HCT116 (cell line): ENCODE results near the gene AACS. TPM values are rescaled to one million over a fixed set of nuclear protein-coding genes. Genes with fewer than 3 reads are reported as not detected.

Source experiments
- ATAC-seq: fragments of 200-7000 bp; cut with Tn5 transposase; 2 replicates; pipeline ENCODE4 v1.9.1; 2020; ENCODE audit warnings: mild to moderate bottlenecking, moderate library complexity
- BruUV-seq: library from RNA; stranded (reverse); fragments of 400-500 nt; replicated peaks from 2 replicates; lab custom pipeline; 2021; lab: Mats Ljungman, UMichigan
- CTCF ChIA-PET: fragments of 300-600 bp; sonication (Branson Sonifier 250); formaldehyde crosslinking; loops from one replicate; lab custom pipeline; 2021; ENCODE audit warnings: antibody characterized with exemption; lab: Charles Lee
- POLR2A ChIA-PET: fragments of 300-600, 350-600 bp; sonication (Branson Sonifier 250); formaldehyde crosslinking; loops from one replicate; lab custom pipeline; 2021; ENCODE audit warnings: antibody characterized with exemption; lab: Charles Lee
- RAD21 ChIA-PET, 2 experiments: fragments of 300-600 bp; sonication (Branson Sonifier 250); formaldehyde crosslinking; loops; one replicate each; lab custom pipeline; 2023; ENCODE audit warnings: low total read pairs in 2 of 2; ENCODE audit not compliant: uncharacterized antibody in 2 of 2, unreplicated experiment in 2 of 2, low non-redundant PET in 1 of 2; lab: Charles Lee
- DNase-seq: peaks from one replicate; pipeline ENCODE4 v3.0.0-alpha.2; 2010; ENCODE audit warnings: low read depth, low spot score
- H2AFZ ChIP-seq: fragments of 200-600 bp; shearing (Covaris generic), sonication (generic); 2 replicates; pipeline ENCODE4 v1.6.1; 2017; ENCODE audit warnings: low read depth, mixed run types, mixed read lengths, antibody characterized with exemption, low read length; ENCODE audit not compliant: poor library complexity, severe bottlenecking
- H3K27ac ChIP-seq: 2 replicates; pipeline ENCODE4 v1.5.1; 2012; ENCODE audit warnings: low read depth, low read length
- H3K27me3 ChIP-seq: fragments of 200-600 bp; sonication (generic); 2 replicates; pipeline ENCODE4 v1.6.1; 2016; ENCODE audit warnings: mixed run types, low read length, mixed read lengths; ENCODE audit not compliant: insufficient read depth
- H3K36me3 ChIP-seq, 2 experiments: fragments of 200-500 bp in 1 of 2; fragments of 200-600 bp in 1 of 2; sonication (Bioruptor generic) in 1 of 2; sonication (generic) in 1 of 2; 2 replicates each; pipeline versions ENCODE4 v1.5.1 to v1.6.1; 2014 to 2016; ENCODE audit warnings: low read length in 2 of 2, inconsistent platforms in 1 of 2, mixed read lengths in 1 of 2, mixed run types in 1 of 2; ENCODE audit not compliant: insufficient read depth in 2 of 2, control insufficient read depth in 1 of 2
- H3K4me1 ChIP-seq, 2 experiments: fragments of 200-600 bp in 1 of 2; sonication (generic) in 1 of 2; 2 replicates each; pipeline versions ENCODE4 v1.5.1 to v1.6.1; 2012 to 2017; ENCODE audit warnings: low read length in 2 of 2, inconsistent platforms in 1 of 2, mild to moderate bottlenecking in 1 of 2, mixed read lengths in 1 of 2, mixed run types in 1 of 2, moderate library complexity in 1 of 2; ENCODE audit not compliant: insufficient read depth in 2 of 2, control insufficient read depth in 1 of 2
- H3K4me2 ChIP-seq: fragments of 200-600 bp; sonication (generic); 2 replicates; pipeline ENCODE4 v1.6.1; 2017; ENCODE audit warnings: mixed run types, low read length, mixed read lengths
- H3K4me3 ChIP-seq, 2 experiments: fragments of 200-600 bp in 1 of 2; sonication (generic) in 1 of 2; replicated peaks in 1 of 2; 2 replicates each; pipeline ENCODE4 v1.5.1; 2011 to 2016; ENCODE audit warnings: low read length in 2 of 2, control low read depth in 1 of 2, low read depth in 1 of 2, mild to moderate bottlenecking in 1 of 2, mixed read lengths in 1 of 2, mixed run types in 1 of 2
- H3K79me2 ChIP-seq: fragments of 200-600 bp; sonication (generic); 2 replicates; pipeline ENCODE4 v1.6.1; 2017; ENCODE audit warnings: mild to moderate bottlenecking, mixed run types, low read length, moderate library complexity, mixed read lengths; ENCODE audit not compliant: insufficient read depth
- H3K9ac ChIP-seq: fragments of 200-600 bp; sonication (generic); 2 replicates; pipeline ENCODE4 v1.6.1; 2016; ENCODE audit warnings: low read length, mixed read lengths
- H3K9me2 ChIP-seq: fragments of 200-600 bp; sonication (generic), shearing (Covaris generic); 2 replicates; pipeline ENCODE4 v1.6.1; 2017; ENCODE audit warnings: mixed run types, mild to moderate bottlenecking, moderate library complexity; ENCODE audit not compliant: insufficient read depth
- H3K9me3 ChIP-seq, 2 experiments: fragments of 200-500 bp in 1 of 2; fragments of 200-600 bp in 1 of 2; sonication (Bioruptor generic) in 1 of 2; sonication (generic) in 1 of 2; 2 replicates each; pipeline ENCODE4 v1.6.1; 2014 to 2017; ENCODE audit warnings: low read length in 2 of 2, mixed read lengths in 2 of 2, inconsistent platforms in 1 of 2, low read depth in 1 of 2, mild to moderate bottlenecking in 1 of 2, mixed run types in 1 of 2, moderate library complexity in 1 of 2; ENCODE audit not compliant: control insufficient read depth in 1 of 2, insufficient read depth in 1 of 2
- H4K20me1 ChIP-seq: fragments of 200-600 bp; sonication (generic), shearing (Covaris generic); 2 replicates; pipeline ENCODE4 v1.6.1; 2017; ENCODE audit warnings: mixed run types, mild to moderate bottlenecking, moderate library complexity; ENCODE audit not compliant: insufficient read depth
- CBX3 ChIP-seq: IDR thresholded peaks from 2 replicates; pipeline ENCODE4 v1.6.1; 2012; ENCODE audit warnings: low read depth
- EGR1 ChIP-seq: IDR thresholded peaks from 2 replicates; pipeline ENCODE4 v1.6.1; 2012; ENCODE audit warnings: low read depth
- ELF1 ChIP-seq: IDR thresholded peaks from 2 replicates; pipeline ENCODE4 v1.6.1; 2012; ENCODE audit warnings: low read depth, borderline replicate concordance
- EZH2phosphoT487 ChIP-seq: fragments of 200-600 bp; IDR thresholded peaks from 2 replicates; pipeline ENCODE4 v1.6.1; 2018; ENCODE audit warnings: antibody characterized with exemption, borderline replicate concordance
- FOSL1 ChIP-seq: IDR thresholded peaks from 2 replicates; pipeline ENCODE4 v1.6.1; 2012; ENCODE audit warnings: low read depth
- JUND ChIP-seq: IDR thresholded peaks from 2 replicates; pipeline ENCODE4 v1.6.1; 2012
- MAX ChIP-seq: IDR thresholded peaks from 2 replicates; pipeline ENCODE4 v1.6.1; 2012
- POLR2AphosphoS5 ChIP-seq: IDR thresholded peaks from 2 replicates; pipeline ENCODE4 v1.6.1; 2011; ENCODE audit warnings: mild to moderate bottlenecking, low read depth, low read length, moderate library complexity
- RAD21 ChIP-seq: IDR thresholded peaks from 2 replicates; pipeline ENCODE4 v1.6.1; 2012; ENCODE audit warnings: low read depth, mild to moderate bottlenecking
- REST ChIP-seq: IDR thresholded peaks from 2 replicates; pipeline ENCODE4 v1.6.1; 2012; ENCODE audit warnings: low read depth
- SIN3A ChIP-seq: IDR thresholded peaks from 2 replicates; pipeline ENCODE4 v1.6.1; 2012; ENCODE audit warnings: low read depth
- SP1 ChIP-seq: IDR thresholded peaks from 2 replicates; pipeline ENCODE4 v1.6.1; 2012; ENCODE audit warnings: low read depth
- SRF ChIP-seq: IDR thresholded peaks from 2 replicates; pipeline ENCODE4 v1.6.1; 2012; ENCODE audit warnings: low read depth
- YY1 ChIP-seq: IDR thresholded peaks from 2 replicates; pipeline ENCODE4 v1.6.1; 2011; ENCODE audit warnings: low read length, low read depth, moderate library complexity, mild to moderate bottlenecking; ENCODE audit not compliant: insufficient replicate concordance; ENCODE audit errors: extremely low read depth
- ZFX ChIP-seq: fragments of 450-650 bp; IDR thresholded peaks from 2 replicates; pipeline ENCODE4 v1.6.1; 2017
- ZNF274 ChIP-seq: fragments of 200-500 bp; sonication (Bioruptor generic); IDR thresholded peaks from 2 replicates; pipeline ENCODE4 v1.6.1; 2014; ENCODE audit warnings: mild to moderate bottlenecking, low read depth, low read length, inconsistent platforms
- intact Hi-C: fragments of 100-400 bp; cut with micrococcal nuclease; formaldehyde crosslinking; loops from 2 replicates; pipeline ENCODE4 v1.10.0; 2022
- total RNA-seq: library from RNA; stranded (reverse); gene quantifications from one replicate; pipeline ENCODE4 v1.2.1, GENCODE V29; 2021; ENCODE audit not compliant: unreplicated experiment
- TF ChIP-seq, protein P1 (sequence below): IDR thresholded peaks from 2 replicates; pipeline ENCODE4 v1.6.1; 2012
- TF ChIP-seq, protein P2 (sequence below): IDR thresholded peaks from 2 replicates; pipeline ENCODE4 v1.6.1; 2011; ENCODE audit warnings: mild to moderate bottlenecking, low read length, moderate library complexity; ENCODE audit not compliant: insufficient replicate concordance; ENCODE audit errors: extremely low read depth

The AACS gene
- total RNA-seq, 1 experiment from 2014 or later, result 16.0 TPM

DNA sequence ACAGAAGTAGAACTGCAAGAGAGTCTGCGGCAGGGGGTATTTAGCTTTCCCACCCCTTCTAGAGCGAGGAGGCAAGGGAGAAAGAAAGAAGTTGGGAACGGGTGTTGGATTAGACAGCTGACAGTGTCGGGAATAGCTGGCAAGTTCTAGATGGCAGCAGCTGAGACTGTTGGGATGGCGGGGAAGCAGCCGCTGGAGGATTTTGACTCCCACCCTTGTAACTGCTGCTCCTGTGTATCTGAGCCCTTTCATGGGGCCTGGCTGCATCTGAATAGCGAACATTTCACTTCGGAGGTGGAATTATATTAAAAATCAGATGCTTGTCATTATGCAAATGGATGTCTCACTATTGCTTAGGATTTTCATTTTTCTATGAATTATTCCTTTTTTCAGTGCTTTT, 104.6 kb downstream of the AACS start:
- ATAC-seq (no peak), DNase-seq (no peak)
- no peaks in the 10 kb centered on the region for H3K4me1 ChIP-seq
- CTCF ChIA-PET, result interaction anchor here (1.3 kb wide), 1 partner anchor 14 kb away, joined by 4 read pairs; no protein-coding TSS in a partner anchor
- RAD21 ChIA-PET, result no interaction called here
- no peak overlapping the region for H3K27ac ChIP-seq
- peaks cover 10% of the 10 kb centered on the region for H3K27me3 ChIP-seq
- H3K79me2 ChIP-seq, result no peaks in the 10 kb centered on the region
- intact Hi-C loops, result no loop called here
- no TSS peak for BruUV-seq
- TF ChIP-seq SRF (no peak), MAX (no peak), EZH2phosphoT487 (no peak), SP1 (no peak), FOSL1 (no peak), YY1 (no peak), RAD21 (no peak), CBX3 (no peak), ZNF274 (no peak), EGR1 (no peak), JUND (no peak), SIN3A (no peak), POLR2AphosphoS5 (no peak), REST (no peak), ELF1 (no peak), ZFX (no peak)
- TF ChIP-seq, protein P1, sequence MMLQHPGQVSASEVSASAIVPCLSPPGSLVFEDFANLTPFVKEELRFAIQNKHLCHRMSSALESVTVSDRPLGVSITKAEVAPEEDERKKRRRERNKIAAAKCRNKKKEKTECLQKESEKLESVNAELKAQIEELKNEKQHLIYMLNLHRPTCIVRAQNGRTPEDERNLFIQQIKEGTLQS, result no peak
- TF ChIP-seq, protein P2, sequence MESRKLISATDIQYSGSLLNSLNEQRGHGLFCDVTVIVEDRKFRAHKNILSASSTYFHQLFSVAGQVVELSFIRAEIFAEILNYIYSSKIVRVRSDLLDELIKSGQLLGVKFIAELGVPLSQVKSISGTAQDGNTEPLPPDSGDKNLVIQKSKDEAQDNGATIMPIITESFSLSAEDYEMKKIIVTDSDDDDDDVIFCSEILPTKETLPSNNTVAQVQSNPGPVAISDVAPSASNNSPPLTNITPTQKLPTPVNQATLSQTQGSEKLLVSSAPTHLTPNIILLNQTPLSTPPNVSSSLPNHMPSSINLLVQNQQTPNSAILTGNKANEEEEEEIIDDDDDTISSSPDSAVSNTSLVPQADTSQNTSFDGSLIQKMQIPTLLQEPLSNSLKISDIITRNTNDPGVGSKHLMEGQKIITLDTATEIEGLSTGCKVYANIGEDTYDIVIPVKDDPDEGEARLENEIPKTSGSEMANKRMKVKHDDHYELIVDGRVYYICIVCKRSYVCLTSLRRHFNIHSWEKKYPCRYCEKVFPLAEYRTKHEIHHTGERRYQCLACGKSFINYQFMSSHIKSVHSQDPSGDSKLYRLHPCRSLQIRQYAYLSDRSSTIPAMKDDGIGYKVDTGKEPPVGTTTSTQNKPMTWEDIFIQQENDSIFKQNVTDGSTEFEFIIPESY, result no peak
- no peak overlapping the region for H2AFZ ChIP-seq
- H3K9me3 ChIP-seq, result no peaks in the 10 kb centered on the region
- no peak overlapping the region for H3K4me2 ChIP-seq
- no peaks in the 10 kb centered on the region for H4K20me1 ChIP-seq
- no peaks in the 10 kb centered on the region for H3K36me3 ChIP-seq
- H3K9ac ChIP-seq, result no peak overlapping the region
- no peaks in the 10 kb centered on the region for H3K9me2 ChIP-seq
- POLR2A ChIA-PET, result no interaction called here
- H3K4me3 ChIP-seq, result no peak overlapping the region
